Lower lobe of right lung (tissue), 2 donors: ENCODE results near the gene PLEKHA7. TPM values are rescaled to one million over a fixed set of nuclear protein-coding genes. Genes with fewer than 3 reads are reported as not detected.
"Not testable (repeated sequence)": the region's sequence is repeated elsewhere in the genome, so short reads cannot be mapped to it uniquely, and the experiment has no call there.

ENCODE experiments used
- ATAC-seq, 2 donors: fragments of 200-7000 bp; cut with Tn5 transposase; one replicate each; pipeline ENCODE4 v1.9.1; 2020 to 2022; ENCODE audit warnings: mild to moderate bottlenecking in 2 of 2, moderate library complexity in 2 of 2
- DNase-seq: peaks from one replicate; pipeline ENCODE4 v3.0.0-alpha.2; 2020
- H3K27ac ChIP-seq: fragments of 200-600 bp; one replicate; pipeline ENCODE4 v1.8.0; 2022
- H3K27me3 ChIP-seq: fragments of 200-600 bp; one replicate; pipeline ENCODE4 v1.8.0; 2022; ENCODE audit warnings: low read depth
- H3K36me3 ChIP-seq: fragments of 200-600 bp; one replicate; pipeline ENCODE4 v1.8.0; 2022; ENCODE audit warnings: mild to moderate bottlenecking
- H3K4me1 ChIP-seq: fragments of 200-600 bp; one replicate; pipeline ENCODE4 v1.8.0; 2022
- H3K4me3 ChIP-seq: fragments of 200-600 bp; one replicate; pipeline ENCODE4 v1.8.0; 2022; ENCODE audit warnings: mild to moderate bottlenecking
- H3K9me3 ChIP-seq: fragments of 200-600 bp; one replicate; pipeline ENCODE4 v1.8.0; 2022
- intact Hi-C: fragments of 100-400 bp; cut with DNase I; formaldehyde crosslinking; loops from one replicate; pipeline ENCODE4 v1.11.0; 2022
- total RNA-seq: library from RNA; stranded (reverse); fragmentation: NEBNext Ultra II Directional; extraction: Animal tissue kit (Norgen Biotek cat#: 25700); gene quantifications from one replicate; pipeline ENCODE4 v1.2.1, GENCODE V29; 2021
- TF ChIP-seq, protein P1 (sequence below): fragments of 200-600 bp; IDR thresholded peaks from one replicate; pipeline ENCODE4 v1.8.0; 2022; ENCODE audit warnings: antibody characterized with exemption, mild to moderate bottlenecking
- donor health status: DM: no; HTN: yes; CAD: no; lungs with severe emphysema.

The PLEKHA7 gene
- total RNA-seq, 1 donor from 2014 or later: 44.0 TPM

DNA sequence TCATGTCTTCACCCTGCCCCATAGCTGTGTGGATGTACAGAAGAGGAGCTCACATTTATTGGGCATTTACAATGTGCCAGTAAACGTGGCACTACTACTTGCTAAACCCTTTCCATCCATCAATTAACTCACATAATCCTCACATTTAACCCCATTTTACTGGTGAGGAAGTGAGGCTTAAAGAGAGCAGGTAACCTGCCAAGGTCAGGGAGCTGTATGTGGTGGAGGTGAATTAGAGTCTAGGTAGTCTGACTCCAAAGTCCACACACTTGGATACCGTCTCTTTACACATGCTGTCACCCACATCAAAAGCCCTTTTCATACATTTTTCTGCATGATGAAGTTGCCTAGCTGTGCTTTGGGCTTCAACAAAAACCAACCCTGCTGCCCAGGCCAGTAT, 10.8 kb downstream of the PLEKHA7 start:
- no peak overlapping the region for H3K27ac ChIP-seq
- H3K4me3 ChIP-seq: no peak overlapping the region
- intact Hi-C loops: no loop called here
- H3K4me1 ChIP-seq: peaks cover 2% of the 10 kb centered on the region
- TF ChIP-seq, protein P1, sequence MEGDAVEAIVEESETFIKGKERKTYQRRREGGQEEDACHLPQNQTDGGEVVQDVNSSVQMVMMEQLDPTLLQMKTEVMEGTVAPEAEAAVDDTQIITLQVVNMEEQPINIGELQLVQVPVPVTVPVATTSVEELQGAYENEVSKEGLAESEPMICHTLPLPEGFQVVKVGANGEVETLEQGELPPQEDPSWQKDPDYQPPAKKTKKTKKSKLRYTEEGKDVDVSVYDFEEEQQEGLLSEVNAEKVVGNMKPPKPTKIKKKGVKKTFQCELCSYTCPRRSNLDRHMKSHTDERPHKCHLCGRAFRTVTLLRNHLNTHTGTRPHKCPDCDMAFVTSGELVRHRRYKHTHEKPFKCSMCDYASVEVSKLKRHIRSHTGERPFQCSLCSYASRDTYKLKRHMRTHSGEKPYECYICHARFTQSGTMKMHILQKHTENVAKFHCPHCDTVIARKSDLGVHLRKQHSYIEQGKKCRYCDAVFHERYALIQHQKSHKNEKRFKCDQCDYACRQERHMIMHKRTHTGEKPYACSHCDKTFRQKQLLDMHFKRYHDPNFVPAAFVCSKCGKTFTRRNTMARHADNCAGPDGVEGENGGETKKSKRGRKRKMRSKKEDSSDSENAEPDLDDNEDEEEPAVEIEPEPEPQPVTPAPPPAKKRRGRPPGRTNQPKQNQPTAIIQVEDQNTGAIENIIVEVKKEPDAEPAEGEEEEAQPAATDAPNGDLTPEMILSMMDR: no peak
- DNase-seq (no peak), ATAC-seq (no peak)
- no peaks in the 10 kb centered on the region for H3K9me3 ChIP-seq
- no peaks in the 10 kb centered on the region for H3K27me3 ChIP-seq
- H3K36me3 ChIP-seq: no peaks in the 10 kb centered on the region

DNA sequence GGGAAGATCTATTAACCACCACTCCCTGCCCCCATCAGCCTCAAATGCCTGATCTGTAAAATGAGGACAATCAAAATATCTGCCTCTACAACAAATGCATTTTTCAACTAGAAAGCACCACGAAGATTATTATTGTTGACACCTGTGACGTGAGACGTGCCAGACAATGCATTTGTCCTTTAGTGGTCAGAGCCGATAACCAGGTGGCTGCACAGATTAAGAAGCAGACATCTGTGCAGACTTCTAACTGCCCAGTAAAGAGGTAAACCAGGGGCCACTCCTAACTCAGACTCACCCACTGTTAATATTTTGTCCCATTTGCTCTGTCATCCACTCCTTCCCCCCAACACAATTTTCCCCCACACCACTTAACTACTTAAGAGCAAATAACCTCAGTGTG, 11.7 kb downstream of the PLEKHA7 start:
- DNase-seq (no peak), ATAC-seq (peak in 1 of 2 donors; percentile 28)
- Histone ChIP-seq H3K4me3 (no peak overlapping the region), H3K27me3 (no peaks in the 10 kb centered on the region), H3K27ac (no peak overlapping the region), H3K36me3 (no peaks in the 10 kb centered on the region), H3K9me3 (no peaks in the 10 kb centered on the region), H3K4me1 (no peaks in the 10 kb centered on the region)
- TF ChIP-seq, protein P1: no peak
- intact Hi-C loops: no loop called here

DNA sequence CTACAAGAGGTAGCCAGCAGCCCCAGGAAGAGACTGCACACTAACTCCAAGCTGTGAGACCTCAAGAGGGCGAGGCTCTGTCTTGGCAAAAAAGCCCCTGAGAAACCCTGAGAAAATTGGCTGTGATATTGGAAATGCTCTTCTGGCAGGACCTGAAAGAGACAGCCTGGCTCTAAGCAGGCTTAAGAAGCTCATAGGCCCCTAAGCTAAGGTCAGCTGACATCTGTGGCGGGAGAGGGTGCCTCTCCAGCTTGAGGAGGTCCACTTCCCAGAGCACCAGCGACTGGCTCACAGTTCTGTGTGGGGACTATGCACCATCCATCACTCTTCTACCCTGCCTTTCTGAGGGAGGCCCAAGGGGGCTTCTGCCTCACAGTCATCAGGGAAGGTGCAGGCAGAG, 12.4 kb downstream of the PLEKHA7 start:
- Histone ChIP-seq H3K36me3 (no peaks in the 10 kb centered on the region), H3K27me3 (no peaks in the 10 kb centered on the region), H3K27ac (no peak overlapping the region), H3K4me1 (no peaks in the 10 kb centered on the region), H3K9me3 (no peaks in the 10 kb centered on the region), H3K4me3 (no peak overlapping the region)
- DNase-seq: no peak
- TF ChIP-seq, protein P1: no peak
- peak in 1 of 2 donors; percentile 18 for ATAC-seq
- intact Hi-C loops: no loop called here

DNA sequence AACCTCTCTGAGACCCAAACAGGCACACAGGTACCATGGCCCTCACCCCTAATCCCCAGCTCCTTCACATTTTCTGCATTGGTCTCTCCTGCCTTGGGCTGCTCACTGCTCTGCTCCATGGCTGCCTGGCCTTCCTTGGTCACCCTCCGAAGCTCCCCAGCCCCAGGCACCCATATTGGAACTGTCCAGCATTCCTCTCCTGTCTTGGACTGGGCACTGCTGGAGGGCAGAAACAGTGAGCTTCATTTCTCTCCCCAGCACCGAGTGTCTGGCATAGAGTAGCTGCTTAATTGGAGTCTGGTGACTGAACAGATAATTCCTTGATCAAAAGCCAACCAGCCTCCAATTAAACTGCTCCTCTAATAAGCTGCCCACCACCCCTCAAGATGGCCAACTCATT, 13.2 kb downstream of the PLEKHA7 start:
- peaks cover 6% of the 10 kb centered on the region for H3K4me1 ChIP-seq
- intact Hi-C loops: no loop called here
- no peaks in the 10 kb centered on the region for H3K27me3 ChIP-seq
- H3K36me3 ChIP-seq: no peaks in the 10 kb centered on the region
- no peak overlapping the region for H3K4me3 ChIP-seq
- DNase-seq: no peak
- H3K27ac ChIP-seq: no peak overlapping the region
- TF ChIP-seq, protein P1: no peak
- ATAC-seq: no peak
- H3K9me3 ChIP-seq: no peaks in the 10 kb centered on the region

DNA sequence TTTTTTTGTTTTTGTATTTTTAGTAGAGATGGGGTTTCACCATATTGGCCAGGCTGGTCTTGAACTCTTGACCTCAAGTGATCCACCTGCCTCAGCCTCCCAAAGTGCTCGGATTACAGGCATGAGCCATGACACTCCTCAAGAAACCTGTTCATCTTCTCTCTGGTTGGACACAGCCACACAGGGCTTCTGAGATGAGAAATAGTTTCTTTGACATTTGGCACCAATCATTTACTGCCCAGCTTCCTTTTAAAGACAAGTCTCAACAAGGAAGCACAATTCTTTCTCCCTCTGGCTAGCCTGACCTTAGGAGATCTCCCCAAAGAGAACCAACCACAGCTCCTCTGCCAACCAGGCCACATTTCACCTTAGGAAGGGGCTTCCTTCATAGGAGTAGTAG, 14.0 kb downstream of the PLEKHA7 start:
- H3K36me3 ChIP-seq, DNase-seq, H3K27me3 ChIP-seq, H3K27ac ChIP-seq, H3K4me3 ChIP-seq, H3K9me3 ChIP-seq, ATAC-seq, intact Hi-C loops, H3K4me1 ChIP-seq: not testable (repeated sequence)

DNA sequence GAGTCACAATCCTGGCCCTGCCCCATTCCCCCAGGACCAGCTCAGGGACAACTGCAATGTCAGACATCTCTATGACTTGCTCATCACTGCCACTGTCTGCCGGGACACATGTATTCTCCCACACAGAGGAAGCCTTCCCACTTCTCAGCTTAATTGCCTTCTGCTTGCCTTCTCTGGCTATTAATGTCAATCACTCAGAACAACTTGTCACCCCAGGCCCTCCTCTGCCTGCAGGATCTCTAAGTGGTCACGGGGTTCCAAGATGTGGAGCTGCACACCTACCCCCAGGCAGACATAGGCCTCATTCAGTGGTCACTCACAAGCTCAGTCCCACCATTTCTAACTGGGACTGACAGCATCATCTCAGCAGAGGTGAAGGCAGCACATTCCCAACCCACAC, 15.1 kb downstream of the PLEKHA7 start:
- no peaks in the 10 kb centered on the region for H3K27me3 ChIP-seq
- no peaks in the 10 kb centered on the region for H3K9me3 ChIP-seq
- TF ChIP-seq, protein P1: no peak
- peaks cover 6% of the 10 kb centered on the region for H3K4me1 ChIP-seq
- H3K36me3 ChIP-seq: no peaks in the 10 kb centered on the region
- ATAC-seq (no peak), DNase-seq (no peak)
- H3K4me3 ChIP-seq: no peak overlapping the region
- H3K27ac ChIP-seq: no peak overlapping the region
- intact Hi-C loops: no loop called here
